ENCODE measurements around the gene APLN.

- TF ChIP-seq CTCF (conservative IDR thresholded peaks at IDR 0.05 in 1 of 2, IDR thresholded peaks at IDR 0.05 in 1 of 2; ENCODE audit: low read depth in 1 of 2, low read length in 2 of 2) (no peak), EZH2 (IDR thresholded peaks at IDR 0.05; ENCODE audit: low read length, missing control alignments) (no peak)
Observed at GRCh38 chrX:129608496-129608895, 46.3 kb downstream of the APLN start.

Data from fibroblast of lung (primary cell).